Endothelial cell of umbilical vein (primary cell): Measurements from ENCODE around the gene PPP3CA. TPM values are rescaled to one million over a fixed set of nuclear protein-coding genes. Genes with fewer than 3 reads are reported as not detected.

Experiments
- BruUV-seq: library from RNA; stranded (reverse); fragments of 400-500 nt; replicated peaks from 2 replicates; lab custom pipeline; 2021; lab: Mats Ljungman, UMichigan
- CTCF ChIA-PET: fragments of 300-600, 350-600 bp; sonication (Branson Sonifier 250); formaldehyde crosslinking; loops from one replicate; lab custom pipeline; 2021; ENCODE audit warnings: antibody characterized with exemption, inconsistent platforms; lab: Charles Lee
- POLR2A ChIA-PET: fragments of 300-600, 350-600 bp; sonication (Branson Sonifier 250); formaldehyde crosslinking; loops from one replicate; lab custom pipeline; 2021; ENCODE audit warnings: antibody characterized with exemption, inconsistent platforms; lab: Charles Lee
- DNase-seq: peaks from one replicate; pipeline ENCODE4 v3.0.0-alpha.2; 2011; ENCODE audit warnings: low read depth, low spot score
- FAIRE-seq: peaks from 2 replicates; lab custom pipeline; 2011; peaks lifted over from hg19 to GRCh38; lab: Jason Lieb, UNC
- H2AFZ ChIP-seq: 2 replicates; pipeline ENCODE4 v1.6.0; 2012; ENCODE audit warnings: low read depth, low read length, control low read depth, inconsistent platforms
- H3K27ac ChIP-seq: 2 replicates; pipeline ENCODE4 v1.5.1; 2011; ENCODE audit warnings: low read depth, mild to moderate bottlenecking, control low read depth, low read length, moderate library complexity; ENCODE audit not compliant: insufficient read depth
- H3K27me3 ChIP-seq, 2 experiments: 2 replicates each; pipeline versions ENCODE4 v1.6.0 to v1.6.1; 2011; ENCODE audit warnings: low read length in 2 of 2, mixed read lengths in 1 of 2; ENCODE audit not compliant: control insufficient read depth in 2 of 2, insufficient read depth in 2 of 2
- H3K36me3 ChIP-seq, 2 experiments: 2 replicates in 1 of 2; 3 replicates in 1 of 2; pipeline ENCODE4 v1.5.1; 2011; ENCODE audit warnings: low read length in 2 of 2, mild to moderate bottlenecking in 1 of 2, moderate library complexity in 1 of 2; ENCODE audit not compliant: control insufficient read depth in 2 of 2, insufficient read depth in 2 of 2; ENCODE audit errors: extremely low read depth in 1 of 2
- H3K4me1 ChIP-seq: 3 replicates; pipeline ENCODE4 v1.5.1; 2011; ENCODE audit warnings: mild to moderate bottlenecking, low read length; ENCODE audit not compliant: control insufficient read depth, insufficient read depth; ENCODE audit errors: extremely low read depth
- H3K4me2 ChIP-seq: 2 replicates; pipeline ENCODE4 v1.6.1; 2011; ENCODE audit warnings: low read length, control low read depth, mixed read lengths; ENCODE audit not compliant: insufficient read depth
- H3K4me3 ChIP-seq, 3 experiments: fragments of 200-600 bp in 1 of 3; sonication (generic), shearing (Covaris generic) in 1 of 3; replicated peaks in 1 of 3; 2 replicates each; pipeline ENCODE4 v1.5.1; 2011 to 2016; ENCODE audit warnings: control low read depth in 3 of 3, low read length in 3 of 3, mild to moderate bottlenecking in 2 of 3, inconsistent platforms in 1 of 3, low read depth in 1 of 3, moderate library complexity in 1 of 3; ENCODE audit not compliant: insufficient read depth in 1 of 3
- H3K79me2 ChIP-seq: 2 replicates; pipeline ENCODE4 v1.6.0; 2012; ENCODE audit warnings: low read length, inconsistent platforms; ENCODE audit not compliant: control insufficient read depth, insufficient read depth
- H3K9ac ChIP-seq: replicated peaks from 2 replicates; pipeline ENCODE3; 2011; ENCODE audit warnings: low read length, control low read depth; ENCODE audit not compliant: insufficient read depth; ENCODE audit errors: extremely low read depth
- H3K9me1 ChIP-seq: replicated peaks from 3 replicates; pipeline ENCODE4 v1.6.0; 2011; ENCODE audit warnings: mild to moderate bottlenecking, low read length; ENCODE audit not compliant: control insufficient read depth, insufficient read depth; ENCODE audit errors: extremely low read depth
- H3K9me3 ChIP-seq: replicated peaks from 2 replicates; pipeline ENCODE4 v1.5.1; 2012; ENCODE audit warnings: low read length, inconsistent platforms; ENCODE audit not compliant: control insufficient read depth, insufficient read depth
- H4K20me1 ChIP-seq: replicated peaks from 2 replicates; pipeline ENCODE3; 2011; ENCODE audit warnings: mild to moderate bottlenecking, low read length; ENCODE audit not compliant: control insufficient read depth, insufficient read depth; ENCODE audit errors: extremely low read depth
- EZH2 ChIP-seq: IDR thresholded peaks from 2 replicates; pipeline ENCODE4 v1.6.1; 2012; ENCODE audit warnings: borderline replicate concordance, low read depth, mild to moderate bottlenecking, moderate library complexity, low read length, inconsistent platforms; ENCODE audit not compliant: severe bottlenecking
- FOS ChIP-seq: IDR thresholded peaks from 2 replicates; pipeline ENCODE4 v1.6.1; 2011; ENCODE audit warnings: mild to moderate bottlenecking, low read length, moderate library complexity, borderline replicate concordance; ENCODE audit not compliant: insufficient read depth
- GATA2 ChIP-seq: IDR thresholded peaks from 2 replicates; pipeline ENCODE4 v1.7.0; 2011; ENCODE audit warnings: low read depth, mild to moderate bottlenecking, moderate library complexity, mixed read lengths, low read length; ENCODE audit not compliant: insufficient read length, insufficient read depth
- JUN ChIP-seq: IDR thresholded peaks from 2 replicates; pipeline ENCODE4 v1.6.1; 2011; ENCODE audit warnings: borderline replicate concordance, low read depth; ENCODE audit not compliant: insufficient read length, insufficient read depth
- MYC ChIP-seq: IDR thresholded peaks from one replicate; pipeline ENCODE4 v1.6.1; 2011; ENCODE audit warnings: mild to moderate bottlenecking, low read depth, low read length
- POLR2A ChIP-seq: IDR thresholded peaks from 2 replicates; pipeline ENCODE4 v1.6.1; 2012; ENCODE audit warnings: low read depth, mild to moderate bottlenecking, control low read depth, low read length
- POLR2AphosphoS5 ChIP-seq: IDR thresholded peaks from 2 replicates; pipeline ENCODE4 v1.6.1; 2012; ENCODE audit warnings: low read depth, mild to moderate bottlenecking, control low read depth, low read length, moderate library complexity; ENCODE audit not compliant: insufficient read depth
- dilution Hi-C: fragments of 300-500 bp; cut with MboI; formaldehyde crosslinking; loops from one replicate; pipeline ENCODE4 v1.15.0; 2019; ENCODE audit warnings: low sequenced_read_pairs; ENCODE audit not compliant: extremely low pct_ligation_motif_present
- intact Hi-C: fragments of 100-400 bp; cut with micrococcal nuclease; formaldehyde crosslinking; loops from one replicate; pipeline ENCODE4 v1.10.0; 2022
- polyA plus RNA-seq, 4 experiments: library from polyadenylated mRNA; depleted of rRNA in 3 of 4; stranded (reverse) in 3 of 4; unstranded in 1 of 4; fragments of >200 nt; gene quantifications; 2 replicates each; pipeline versions ENCODE4 v1.2.1 to v1.2.3, GENCODE V29; 2011 to 2012; ENCODE audit warnings: missing spikeins in 1 of 4
- total RNA-seq: library from RNA; stranded (reverse); gene quantifications from 2 replicates; pipeline ENCODE4 v1.2.3, GENCODE V29; 2021
- TF ChIP-seq, protein P1 (sequence below), 2 donors: IDR thresholded peaks; 1 replicate in 1 of 2; 2 replicates in 1 of 2; pipeline ENCODE4 v1.5.1; 2011; ENCODE audit warnings: low read length in 2 of 2, mild to moderate bottlenecking in 2 of 2, moderate library complexity in 2 of 2, control low read depth in 1 of 2, inconsistent platforms in 1 of 2, low read depth in 1 of 2; ENCODE audit not compliant: insufficient read depth in 1 of 2; ENCODE audit errors: extremely low read depth in 1 of 2
- TF ChIP-seq, protein P2 (sequence below): IDR thresholded peaks from 2 replicates; pipeline ENCODE4 v1.6.1; 2011; ENCODE audit not compliant: insufficient read depth, insufficient read length

PPP3CA gene
- total and polyA plus RNA-seq, 2 donors (not counting 3 experiments of a cell fraction or from before 2014, with no cell fraction given): 7.0 to 43.3 TPM

DNA sequence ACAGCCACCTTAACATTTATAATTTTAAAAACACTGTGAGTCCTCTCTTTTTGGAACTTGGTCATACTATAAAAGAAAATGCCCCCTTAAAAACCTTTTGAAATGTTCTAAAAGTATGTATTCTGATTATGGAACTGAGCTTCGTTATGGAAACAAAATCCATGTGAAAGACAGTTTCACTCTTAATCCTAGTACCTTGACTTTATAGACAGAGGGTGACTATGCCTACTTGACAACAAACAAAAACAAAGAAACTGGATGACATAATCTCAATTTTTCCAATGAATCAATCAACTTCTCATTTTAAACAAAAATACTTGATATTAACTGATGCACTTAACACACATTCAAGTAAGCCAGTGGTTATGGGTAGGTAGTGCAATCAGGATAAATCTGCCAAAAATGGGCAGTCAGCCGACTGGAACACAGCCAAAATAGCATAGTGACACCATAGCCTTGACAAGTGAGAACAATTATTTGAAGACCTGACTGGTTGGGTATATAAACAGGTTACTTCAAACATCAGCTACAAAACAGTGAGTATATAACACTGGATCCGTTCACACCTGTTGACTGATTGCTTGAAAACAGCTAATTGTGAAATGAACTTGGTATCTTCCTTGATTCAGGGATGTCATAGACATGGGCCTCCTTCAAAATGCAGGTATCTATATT, 265.5 kb downstream of the PPP3CA start:
- no peaks in the 10 kb centered on the region for H3K9me3 ChIP-seq
- no peak overlapping the region for H3K4me3 ChIP-seq
- DNase-seq (no peak), FAIRE-seq (peak; percentile 4)
- no peaks in the 10 kb centered on the region for H3K27me3 ChIP-seq
- intact Hi-C loops: no loop called here
- BruUV-seq: no TSS peak
- no peaks in the 10 kb centered on the region for H3K9me1 ChIP-seq
- no peak overlapping the region for H3K4me2 ChIP-seq
- no peaks in the 10 kb centered on the region for H3K4me1 ChIP-seq
- no peak overlapping the region for H3K9ac ChIP-seq
- ChIA-PET CTCF (no interaction called here), POLR2A (interaction anchor here (0.5 kb wide), 1 partner anchor 8 kb away, joined by 5 read pairs; no protein-coding TSS in a partner anchor)
- no peaks in the 10 kb centered on the region for H4K20me1 ChIP-seq
- no peak for TF ChIP-seq FOS
- TF ChIP-seq EZH2: no peak
- TF ChIP-seq JUN: no peak
- TF ChIP-seq MYC: no peak
- TF ChIP-seq GATA2: no peak
- TF ChIP-seq, protein P1, sequence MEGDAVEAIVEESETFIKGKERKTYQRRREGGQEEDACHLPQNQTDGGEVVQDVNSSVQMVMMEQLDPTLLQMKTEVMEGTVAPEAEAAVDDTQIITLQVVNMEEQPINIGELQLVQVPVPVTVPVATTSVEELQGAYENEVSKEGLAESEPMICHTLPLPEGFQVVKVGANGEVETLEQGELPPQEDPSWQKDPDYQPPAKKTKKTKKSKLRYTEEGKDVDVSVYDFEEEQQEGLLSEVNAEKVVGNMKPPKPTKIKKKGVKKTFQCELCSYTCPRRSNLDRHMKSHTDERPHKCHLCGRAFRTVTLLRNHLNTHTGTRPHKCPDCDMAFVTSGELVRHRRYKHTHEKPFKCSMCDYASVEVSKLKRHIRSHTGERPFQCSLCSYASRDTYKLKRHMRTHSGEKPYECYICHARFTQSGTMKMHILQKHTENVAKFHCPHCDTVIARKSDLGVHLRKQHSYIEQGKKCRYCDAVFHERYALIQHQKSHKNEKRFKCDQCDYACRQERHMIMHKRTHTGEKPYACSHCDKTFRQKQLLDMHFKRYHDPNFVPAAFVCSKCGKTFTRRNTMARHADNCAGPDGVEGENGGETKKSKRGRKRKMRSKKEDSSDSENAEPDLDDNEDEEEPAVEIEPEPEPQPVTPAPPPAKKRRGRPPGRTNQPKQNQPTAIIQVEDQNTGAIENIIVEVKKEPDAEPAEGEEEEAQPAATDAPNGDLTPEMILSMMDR (IDR thresholded peaks at IDR 0.05; ENCODE audit: extremely low read depth in 1 of 2, insufficient read depth in 1 of 2, low read depth in 1 of 2, low read length in 2 of 2): no peak
- TF ChIP-seq POLR2A: no peak
- TF ChIP-seq POLR2AphosphoS5: no peak
- TF ChIP-seq, protein P2, sequence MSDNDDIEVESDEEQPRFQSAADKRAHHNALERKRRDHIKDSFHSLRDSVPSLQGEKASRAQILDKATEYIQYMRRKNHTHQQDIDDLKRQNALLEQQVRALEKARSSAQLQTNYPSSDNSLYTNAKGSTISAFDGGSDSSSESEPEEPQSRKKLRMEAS: no peak
- peaks cover 0 to 2% of the 10 kb centered on the region in 2 experiments for H3K36me3 ChIP-seq
- no peak overlapping the region for H3K27ac ChIP-seq
- dilution Hi-C loops: no loop called here
- no peak overlapping the region for H2AFZ ChIP-seq
- H3K79me2 ChIP-seq: no peaks in the 10 kb centered on the region
